Stimulated activated CD4-positive, alpha-beta T cell treated with anti-CD3 and anti-CD28 coated beads, Interleukin-4, amount 100 ng/mL, for 1 hour (primary cell): ENCODE measurements around the gene CEP112.
"Not testable (repeated sequence)": the region's sequence is repeated elsewhere in the genome, so short reads cannot be mapped to it uniquely, and the experiment has no call there.

Experiments used
- DNase-seq: peaks from one replicate; pipeline ENCODE4 v3.0.0-alpha.2; 2020

The CEP112 gene

DNA sequence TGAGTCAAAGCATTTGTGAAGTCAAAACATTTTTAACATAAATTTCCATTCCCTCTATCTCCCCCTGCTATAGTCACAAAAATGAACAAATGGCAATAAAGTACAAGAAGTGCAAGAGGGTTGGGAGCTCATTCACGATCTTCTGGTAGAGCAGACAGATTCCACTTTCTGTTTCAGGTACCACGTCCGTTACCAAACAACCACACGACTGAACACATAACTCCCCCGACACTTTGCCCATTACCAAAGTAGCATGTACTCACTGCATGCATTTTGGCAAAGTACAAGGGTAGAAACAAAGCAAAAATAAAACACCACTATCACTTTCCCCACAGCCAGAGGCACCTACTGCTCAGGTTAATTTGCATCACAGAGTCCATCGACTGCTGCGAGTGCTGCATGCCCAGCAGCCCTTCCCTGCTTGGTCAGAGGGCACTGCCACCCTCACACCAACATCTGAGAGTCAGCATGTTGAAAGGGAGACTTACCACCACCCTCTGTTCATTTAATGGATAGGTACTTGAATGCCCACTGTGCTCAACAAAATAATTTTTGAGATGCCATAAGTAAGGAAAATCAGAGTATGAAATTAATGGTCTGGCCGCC lies 480.2 kb downstream of the CEP112 start:
- DNase-seq = no peak

DNA sequence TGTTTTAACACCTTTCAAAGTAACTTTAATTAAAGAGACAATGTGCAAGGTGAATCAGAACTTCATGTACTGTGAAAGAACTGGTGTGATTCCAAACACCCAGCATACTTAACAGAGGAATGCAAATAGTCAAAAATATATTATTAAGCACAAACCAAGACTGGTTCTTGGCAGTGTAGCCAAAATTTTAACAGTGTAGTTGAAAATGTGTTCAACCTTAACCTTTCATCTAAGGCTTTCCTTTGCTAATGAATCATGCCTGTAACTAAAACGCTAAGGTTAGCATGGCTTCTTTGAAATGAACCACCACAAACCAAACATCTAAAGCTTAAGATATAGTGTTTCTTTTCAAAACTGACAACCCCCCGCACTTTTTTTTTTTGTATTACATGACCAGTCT lies 484.2 kb downstream of the CEP112 start:
- no peak for DNase-seq

DNA sequence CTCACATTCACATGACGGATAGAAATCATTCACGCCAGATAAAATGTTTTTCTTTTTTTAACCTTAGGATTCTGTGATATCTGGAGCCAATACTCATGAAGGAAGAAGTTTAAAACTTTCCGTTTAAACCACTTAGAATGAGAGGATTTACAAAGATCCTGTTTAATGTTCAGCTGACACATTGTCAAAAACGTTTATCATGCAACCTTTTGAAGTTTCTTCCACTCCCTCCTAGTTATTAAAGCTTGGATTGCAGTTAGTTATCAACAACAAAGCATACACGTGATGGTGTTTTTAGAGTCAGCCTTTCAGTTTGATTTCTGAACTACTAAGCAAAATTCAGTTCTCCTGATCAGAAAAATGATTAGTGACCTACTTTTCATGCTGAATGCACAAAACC lies 487.2 kb downstream of the CEP112 start:
- no peak for DNase-seq

DNA sequence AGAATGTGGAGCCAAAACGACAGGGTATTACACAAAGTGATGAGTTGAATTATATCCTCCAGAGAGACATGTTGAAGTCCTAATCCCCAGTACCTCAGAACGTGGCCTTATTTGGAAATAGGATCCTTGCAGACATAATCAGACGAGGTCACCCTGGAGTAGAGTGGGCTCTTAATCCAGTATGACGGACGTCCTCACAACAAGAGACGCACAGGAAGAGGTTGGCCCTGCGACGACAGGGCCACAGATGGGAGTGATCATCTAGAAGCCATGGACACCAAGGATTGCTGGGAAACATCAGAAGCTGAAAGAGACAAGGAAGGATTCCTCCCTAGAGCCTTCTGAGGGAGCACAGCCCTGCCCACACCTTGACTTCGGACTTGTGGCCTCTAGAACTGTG lies 488.0 kb downstream of the CEP112 start:
- no peak for DNase-seq

DNA sequence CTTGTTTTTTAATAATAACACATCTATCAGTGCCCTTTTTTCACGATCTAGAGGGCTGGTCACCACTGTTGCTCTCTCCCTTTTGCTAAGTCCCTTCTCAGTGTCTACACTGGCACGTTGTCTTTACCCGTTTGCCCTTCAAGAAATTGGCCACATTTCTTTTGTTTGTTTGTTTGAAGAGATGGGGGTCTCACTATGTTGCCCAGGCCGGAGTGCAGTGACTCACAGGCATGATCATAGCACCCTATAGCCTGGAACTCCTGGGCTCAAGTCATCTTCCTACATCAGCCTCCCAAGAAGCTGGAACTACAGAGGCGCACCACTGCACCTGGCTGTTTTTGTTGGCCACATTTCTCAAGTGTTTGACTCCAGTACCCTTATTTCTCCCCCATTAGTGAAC lies 492.5 kb downstream of the CEP112 start:
- DNase-seq = no peak

DNA sequence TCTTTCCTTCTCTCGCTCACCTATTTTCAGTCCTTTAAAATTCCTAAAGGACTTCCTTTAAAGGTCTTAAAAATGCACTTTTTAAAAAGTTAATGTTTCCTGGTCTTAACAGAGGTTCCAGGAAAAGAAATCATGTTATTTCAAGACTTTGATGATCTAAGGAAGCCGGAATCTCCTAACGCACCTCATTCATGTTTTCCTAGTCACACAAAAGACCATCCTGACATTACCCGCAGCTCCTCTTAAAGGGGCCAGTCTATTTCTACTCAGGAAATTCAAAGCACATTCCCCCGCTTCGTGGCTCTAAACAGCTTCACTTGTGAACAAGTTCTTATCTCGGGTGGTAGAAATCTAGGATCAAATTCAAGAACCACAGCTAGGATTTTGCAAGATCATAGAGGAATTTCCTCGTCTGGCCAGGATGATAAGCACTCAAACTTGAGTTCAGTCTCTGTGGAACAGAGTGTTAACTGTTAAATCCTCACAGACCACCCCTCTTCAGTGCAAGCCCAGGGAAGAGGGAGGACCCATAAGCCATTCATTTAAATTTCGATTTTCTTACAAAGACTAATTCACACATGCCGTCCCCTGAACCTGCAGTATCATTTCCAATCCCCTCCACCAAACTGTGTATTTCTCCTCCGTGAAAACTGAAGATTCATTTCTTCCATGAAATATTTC lies 493.4 kb downstream of the CEP112 start:
- DNase-seq = no peak

DNA sequence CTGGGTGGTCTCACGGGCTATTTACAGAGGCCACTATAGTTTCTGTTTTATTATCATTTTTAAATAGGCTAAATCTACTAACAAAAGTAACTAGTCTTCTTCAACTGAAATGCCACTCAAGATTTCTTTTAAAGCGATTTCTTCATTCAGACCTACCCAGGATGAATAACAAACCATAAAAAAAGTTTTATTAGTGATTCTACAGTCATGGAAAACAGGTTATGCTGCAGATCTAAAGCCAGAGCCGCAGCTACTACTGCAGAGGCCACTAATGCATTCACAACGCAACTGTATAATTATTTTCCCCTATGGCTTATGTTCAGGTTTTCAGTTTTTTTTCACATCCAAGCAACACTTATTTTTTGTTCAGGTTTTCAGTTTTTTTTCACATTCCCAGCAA lies 494.3 kb downstream of the CEP112 start:
- no peak for DNase-seq

DNA sequence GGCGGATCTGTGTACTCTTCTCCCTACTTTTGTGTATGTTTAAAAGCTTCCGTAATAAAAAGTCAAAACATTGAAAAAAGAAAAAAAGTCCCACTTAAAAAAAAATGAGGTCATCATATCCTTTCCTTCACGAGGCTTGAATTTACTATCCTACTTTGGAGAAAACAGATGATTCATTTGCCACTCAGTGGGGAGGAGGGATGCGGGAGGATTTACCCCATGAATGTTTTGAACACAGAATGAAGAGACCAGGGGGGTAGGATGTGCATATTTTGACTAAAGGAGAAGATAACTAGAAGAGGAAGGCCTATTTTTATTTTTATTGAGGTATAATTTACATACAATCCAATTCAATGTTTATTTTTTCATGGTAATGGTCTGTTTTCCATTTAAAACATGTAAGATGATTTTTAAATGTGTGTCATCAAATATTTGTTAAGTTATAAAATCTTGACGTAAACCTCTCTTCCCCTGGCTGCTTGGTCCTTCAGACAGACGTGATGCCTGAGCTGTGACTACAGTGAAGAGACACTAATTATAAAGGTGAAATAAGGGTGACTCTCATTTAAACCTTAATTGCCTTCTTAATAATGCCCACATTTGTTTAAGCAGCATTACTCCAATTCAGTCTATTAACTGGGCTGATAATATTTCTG lies 495.1 kb downstream of the CEP112 start:
- DNase-seq = no peak

DNA sequence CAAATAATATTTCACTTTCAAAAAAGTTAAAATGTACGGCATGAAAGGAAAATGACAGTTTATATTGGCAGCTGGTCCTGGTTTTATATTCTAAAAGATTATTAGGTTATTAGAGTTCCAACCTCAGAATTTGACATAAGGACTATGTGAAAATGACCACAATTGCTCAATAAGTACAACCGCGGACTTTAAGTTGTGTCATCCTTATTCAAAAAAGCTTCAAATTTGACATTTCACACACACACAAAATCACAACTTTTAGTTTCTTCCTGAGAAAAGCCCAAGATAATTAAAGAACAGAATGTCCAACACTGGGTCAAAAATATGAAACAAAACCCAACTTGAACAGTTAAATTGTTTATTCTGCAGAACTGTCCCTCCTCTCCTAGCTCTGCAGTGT lies 497.3 kb downstream of the CEP112 start:
- DNase-seq = no peak

DNA sequence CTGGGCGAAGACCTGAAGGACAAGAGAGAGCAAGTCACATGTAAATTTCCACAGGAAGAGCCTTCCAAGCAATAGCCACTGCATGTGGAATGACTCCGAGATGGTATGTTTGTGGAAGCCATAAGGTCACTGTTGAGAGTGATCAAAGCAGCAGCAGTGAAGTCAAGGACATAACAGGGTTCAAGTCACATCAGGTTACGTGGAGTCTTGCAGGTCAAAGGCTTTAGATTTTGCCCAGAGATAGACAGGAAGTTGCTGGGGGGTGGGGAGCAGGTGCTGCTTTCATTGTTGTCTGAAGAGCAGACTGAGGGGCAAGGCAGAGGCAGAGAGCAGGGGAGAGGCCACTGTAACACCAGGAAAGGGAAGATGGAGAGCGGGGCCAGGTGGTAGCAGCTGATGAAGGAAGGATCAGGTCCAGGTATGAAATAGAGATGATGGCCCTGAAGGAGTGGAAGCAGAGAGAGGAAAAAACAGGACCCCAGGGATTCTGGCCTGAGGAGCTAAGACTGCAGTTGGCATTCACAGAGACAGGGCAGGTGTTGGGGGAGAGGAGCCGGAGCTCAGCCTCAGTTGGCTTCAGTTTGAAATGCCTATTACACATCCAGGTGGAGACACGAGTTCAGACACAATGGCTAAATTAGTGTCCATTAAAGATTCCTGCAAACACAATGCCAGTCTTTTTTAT lies 501.2 kb downstream of the CEP112 start:
- no peak for DNase-seq

DNA sequence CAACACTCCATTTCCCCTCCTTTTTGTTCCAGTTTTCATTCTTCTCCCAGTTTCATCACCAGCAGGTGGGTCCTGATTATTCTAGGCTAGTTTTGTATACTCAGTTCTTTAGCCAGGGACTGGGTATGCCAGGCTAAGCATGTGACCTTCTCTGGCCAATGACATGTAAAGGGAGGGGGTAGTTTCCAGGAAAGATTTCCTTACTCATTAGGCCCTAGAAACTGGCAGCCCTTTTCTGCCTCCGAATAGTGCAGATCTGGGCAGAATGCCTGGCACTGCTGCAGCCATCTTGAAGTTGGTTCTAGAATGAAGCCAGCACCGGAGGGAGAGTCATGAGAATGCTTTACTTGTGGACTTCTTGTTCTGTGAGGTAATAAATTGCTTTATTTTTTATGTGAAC lies 503.6 kb downstream of the CEP112 start:
- DNase-seq = no peak

DNA sequence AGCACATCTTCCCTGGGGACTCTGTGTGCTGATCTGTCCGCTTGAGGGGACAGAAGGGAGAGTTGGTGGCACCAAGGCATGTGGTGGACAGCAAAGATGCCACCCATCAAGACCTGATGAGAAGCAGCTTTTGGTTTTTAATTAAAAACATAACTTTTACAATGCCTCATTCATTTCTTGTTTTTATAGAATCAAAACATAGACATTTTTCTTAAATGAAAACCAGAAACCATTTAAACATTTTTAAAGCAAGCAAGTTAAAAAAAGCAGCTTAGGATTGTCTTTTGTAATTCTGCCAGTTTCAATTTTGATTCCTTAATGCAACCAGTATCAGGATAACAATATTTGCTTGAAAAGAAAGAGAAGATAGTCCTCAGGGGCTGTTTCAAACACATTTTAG lies 506.8 kb downstream of the CEP112 start:
- DNase-seq = no peak

DNA sequence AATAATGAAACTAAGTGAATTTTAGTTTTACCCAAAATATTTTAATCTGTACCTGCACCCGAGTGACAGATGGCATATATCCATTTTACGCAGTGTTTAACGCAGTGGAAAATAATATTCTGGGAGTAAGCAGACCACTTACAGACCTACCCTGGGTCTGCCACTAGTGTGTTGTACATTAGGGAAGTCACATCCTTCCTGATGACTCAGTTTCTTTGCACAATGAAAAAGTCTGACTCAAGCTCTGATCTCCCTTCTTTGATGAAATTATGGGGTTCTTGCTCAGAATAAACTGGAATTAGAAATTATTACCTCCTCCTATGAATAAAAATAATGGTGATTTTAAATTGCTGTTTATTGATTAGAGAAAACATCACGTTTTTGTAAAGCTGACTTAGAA lies 507.3 kb downstream of the CEP112 start:
- DNase-seq = no peak

DNA sequence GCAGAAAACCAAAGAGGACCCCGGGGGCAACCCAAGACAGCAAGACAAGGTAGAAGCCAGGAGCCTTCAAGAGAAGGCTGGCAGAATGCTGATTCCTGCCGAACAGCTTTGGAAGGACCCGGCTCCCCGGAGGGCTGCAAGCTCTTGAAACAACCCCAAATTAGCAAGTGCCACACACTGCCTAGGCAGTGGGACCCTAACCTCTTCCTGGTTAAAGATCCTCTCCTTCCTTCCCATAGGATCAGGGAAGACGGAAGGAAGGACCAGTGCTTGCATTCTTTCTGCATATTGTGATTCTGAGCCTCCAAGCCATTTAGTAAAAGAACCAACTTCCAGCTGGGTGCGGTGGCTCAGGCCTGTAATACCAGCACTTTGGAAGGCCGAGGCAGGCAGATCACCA lies 508.5 kb downstream of the CEP112 start:
- DNase-seq = no peak

DNA sequence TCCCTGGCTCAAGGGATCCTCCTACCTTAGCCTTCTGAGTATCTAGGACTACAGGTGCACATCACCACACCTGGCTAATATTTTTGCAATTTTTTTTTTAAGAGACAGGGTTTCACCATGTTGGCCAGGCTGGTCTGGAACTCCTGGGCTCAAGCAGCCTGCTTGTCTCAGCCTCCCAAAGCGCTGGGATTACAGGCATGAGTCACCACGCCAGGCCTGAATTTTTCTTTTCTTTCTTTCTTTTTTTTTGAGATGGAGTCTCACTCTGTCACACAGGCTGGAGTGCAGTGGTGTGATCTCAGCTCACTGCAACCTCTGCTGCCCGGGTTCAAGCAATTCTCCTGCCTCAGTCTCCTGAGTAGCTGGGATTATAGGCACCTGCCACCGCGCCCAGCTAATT lies 510.2 kb downstream of the CEP112 start:
- not testable (repeated sequence) for DNase-seq

DNA sequence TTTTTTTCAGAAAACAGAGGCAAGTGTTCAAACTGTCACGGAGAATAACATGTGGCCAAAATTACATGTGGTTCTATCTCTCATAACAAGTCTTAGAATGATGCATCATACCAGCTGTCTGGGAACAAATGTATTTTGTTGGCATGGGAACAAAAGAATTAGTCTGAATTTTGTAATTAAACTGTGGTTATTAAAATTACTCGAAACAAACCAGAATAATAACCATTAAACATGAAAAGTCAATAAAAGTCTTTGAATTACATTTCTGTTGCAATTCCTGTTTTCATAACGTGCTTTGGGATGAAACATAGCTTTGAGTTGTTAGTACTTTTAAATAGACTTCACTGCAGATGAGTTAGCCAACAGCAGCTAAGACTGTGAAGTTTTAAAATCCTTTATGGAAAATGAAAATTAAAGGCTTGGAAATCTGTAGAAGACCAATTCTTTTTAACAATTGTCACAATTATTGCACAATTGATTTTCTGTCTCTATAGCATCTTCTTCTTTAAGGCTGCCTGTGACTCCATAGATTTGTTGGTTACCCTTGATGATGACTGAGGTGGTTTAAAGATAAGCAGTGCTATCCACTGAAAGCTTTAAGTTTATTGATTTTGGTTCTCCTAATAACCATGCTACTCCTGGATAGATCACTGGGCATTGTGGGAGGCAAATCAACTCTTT lies 512.6 kb downstream of the CEP112 start:
- DNase-seq = no peak

DNA sequence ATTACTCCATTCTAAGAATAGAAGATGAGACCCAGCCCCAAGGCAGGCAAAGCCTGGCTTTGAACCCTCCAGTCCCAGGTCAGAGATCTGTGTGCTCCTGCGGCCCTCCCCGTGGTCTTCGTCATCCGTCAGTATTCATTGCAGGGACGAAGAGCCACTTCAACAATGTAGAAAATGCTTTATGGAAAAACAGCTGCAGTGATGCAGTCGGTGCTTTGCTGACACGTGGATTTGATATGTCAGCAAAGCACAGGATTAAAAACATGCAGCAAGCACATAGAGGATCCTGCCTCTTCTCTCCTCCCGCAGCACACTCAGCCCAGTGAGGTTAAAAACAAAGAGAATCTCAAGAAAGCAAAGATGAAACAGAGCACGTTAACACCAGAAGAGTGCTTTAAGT lies 513.4 kb downstream of the CEP112 start:
- DNase-seq = no peak

DNA sequence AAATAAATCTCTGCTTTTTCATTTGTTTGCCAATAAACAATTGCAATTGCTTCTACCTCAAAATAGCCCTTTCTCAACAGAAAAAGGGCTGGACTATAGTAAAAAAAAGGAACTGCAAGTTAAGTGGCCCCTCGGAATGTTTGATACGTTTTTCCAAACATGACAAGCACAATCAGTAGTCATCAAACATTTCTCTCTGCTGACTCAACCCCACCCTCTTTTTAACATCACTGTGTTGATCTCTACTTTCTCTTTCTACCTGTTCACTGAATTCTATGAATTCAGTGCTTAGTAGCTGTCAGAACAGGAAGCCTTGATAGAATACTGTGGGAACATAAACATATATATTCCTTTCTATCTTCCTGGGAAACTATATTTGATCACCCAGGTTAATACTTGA lies 514.0 kb downstream of the CEP112 start:
- DNase-seq = no peak

DNA sequence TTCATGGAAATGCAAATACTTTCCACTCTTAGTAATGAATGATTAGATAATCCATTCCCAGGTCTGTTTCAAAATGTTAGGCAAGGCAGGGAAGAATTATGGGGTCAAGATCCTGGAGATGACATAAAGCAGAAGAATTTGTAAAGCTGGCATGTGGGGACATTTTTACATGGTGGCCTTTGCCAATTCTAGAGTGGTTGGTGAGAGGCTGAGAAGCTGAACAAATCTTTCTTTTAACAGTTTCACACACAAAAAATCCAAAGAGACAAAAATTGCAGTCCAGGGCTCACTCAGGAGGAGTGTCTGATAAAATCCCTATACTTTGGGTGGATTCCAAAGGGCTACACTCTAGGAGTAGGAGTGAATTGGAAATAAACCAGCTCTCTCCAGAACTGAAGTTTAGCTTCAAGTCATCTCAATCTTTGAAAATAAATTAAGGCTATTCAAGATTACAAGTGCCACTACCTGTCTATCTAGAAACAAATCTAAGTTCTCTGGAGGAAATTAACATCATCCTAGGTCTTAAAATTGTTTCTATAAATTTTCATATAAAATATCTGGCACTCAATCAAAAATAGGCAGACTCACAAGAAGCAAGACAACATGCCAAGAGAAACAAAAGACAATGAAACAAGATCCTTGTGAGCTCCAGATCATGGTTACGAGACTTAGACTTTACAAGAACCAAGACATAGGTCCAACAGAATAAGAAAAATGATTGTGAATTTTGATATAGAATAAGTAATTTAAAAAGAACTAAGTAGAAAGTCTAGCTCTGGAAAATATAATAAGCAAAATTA lies 517.5 kb downstream of the CEP112 start:
- no peak for DNase-seq

DNA sequence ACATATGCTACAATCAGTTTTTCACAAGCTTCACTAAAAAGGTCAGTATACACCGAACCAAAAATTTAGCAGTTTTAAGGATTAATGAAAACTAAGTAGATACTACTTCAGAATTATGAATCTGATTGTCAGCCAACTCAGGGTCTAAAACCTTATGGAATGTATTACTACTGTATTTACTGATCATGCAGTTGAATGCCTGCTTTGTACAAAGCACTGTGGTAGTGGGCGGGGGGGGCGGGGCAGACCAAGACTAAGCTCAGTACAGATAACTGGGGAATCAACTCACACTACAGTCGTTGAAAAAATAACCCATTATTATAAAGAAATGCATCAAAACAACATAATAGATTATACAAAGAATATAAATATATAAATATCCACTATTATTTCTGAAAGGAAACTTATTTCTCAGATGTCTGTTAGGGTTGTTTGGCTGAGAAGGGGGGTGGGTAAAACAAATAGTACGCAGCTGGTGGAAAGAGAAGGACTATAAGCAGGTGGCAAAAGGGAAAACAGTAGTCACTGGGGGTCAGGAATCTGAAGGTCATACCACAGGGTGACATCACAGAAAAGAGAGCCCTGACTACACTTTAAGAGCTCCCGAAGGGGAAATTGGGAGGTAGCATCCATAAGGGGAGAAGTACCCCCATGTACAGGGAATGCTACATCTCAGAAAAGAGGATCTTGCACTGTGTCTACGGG lies 521.1 kb downstream of the CEP112 start:
- no peak for DNase-seq

DNA sequence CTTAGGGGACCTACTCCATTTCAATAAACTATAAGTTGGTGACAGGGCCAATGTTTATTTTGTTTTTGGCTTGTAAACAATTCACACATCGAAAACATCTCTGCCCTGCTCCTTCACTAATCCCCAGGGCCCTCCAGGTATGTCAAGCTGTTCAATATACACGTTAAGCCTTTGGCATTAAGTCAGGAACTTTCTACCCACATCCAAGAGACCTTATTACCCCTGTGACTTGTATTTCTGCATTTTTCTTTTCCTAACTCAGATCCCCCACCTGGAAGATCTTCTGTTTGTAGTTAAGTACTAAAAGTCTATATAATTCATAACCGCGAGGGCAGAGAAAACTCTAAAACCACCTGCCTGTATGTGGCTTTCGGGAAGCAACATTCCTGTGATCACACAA lies 523.7 kb downstream of the CEP112 start:
- no peak for DNase-seq

DNA sequence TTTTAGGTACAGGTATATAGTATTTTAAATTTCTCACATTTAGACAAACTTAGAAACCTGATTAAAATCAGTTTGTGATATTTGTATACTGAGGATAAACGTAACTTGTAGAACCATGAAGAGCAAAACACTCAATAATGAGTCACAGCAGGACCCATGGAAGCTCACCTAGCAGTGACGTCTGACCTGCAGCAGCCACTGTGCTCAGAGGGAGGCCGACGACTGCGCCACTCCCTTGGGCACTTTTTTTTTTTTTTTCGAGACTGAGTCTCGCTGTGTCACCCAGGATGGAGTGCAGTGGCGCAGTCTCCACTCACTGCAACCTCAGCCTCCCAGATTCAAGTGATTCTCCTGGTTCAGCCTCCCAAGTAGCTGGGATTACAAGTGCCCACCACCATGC lies 524.3 kb downstream of the CEP112 start:
- no peak for DNase-seq
